ENCODE measurements around the gene STMN1. TPM values are rescaled to one million over a fixed set of nuclear protein-coding genes. Genes with fewer than 3 reads are reported as not detected.

The STMN1 gene
- total and polyA plus RNA-seq, 10 of the 15 experiments (the other 5 are each of a cell fraction or from before 2014, with no cell fraction given): 220 to 1,272 (median 603) TPM

GRCh38 chr1:25952841-25953401, 46.7 kb upstream of the STMN1 start:
- no TSS peak for BruUV-seq (replicated peaks)
- no peak overlapping the region for H3K4me2 ChIP-seq (ENCODE audit: control insufficient read depth, insufficient read depth)
- H3K4me3 ChIP-seq: no peak overlapping the region
- no peaks in the 10 kb centered on the region for H3K36me3 ChIP-seq (ENCODE audit: control insufficient read depth in 2 of 2, insufficient read depth in 2 of 2, low read length in 1 of 2)
- no peaks in the 10 kb centered on the region for H3K9me3 ChIP-seq (replicated peaks; ENCODE audit: control insufficient read depth, insufficient read depth, low read length)
- H4K20me1 ChIP-seq (ENCODE audit: control insufficient read depth, insufficient read depth): no peaks in the 10 kb centered on the region
- no peaks in the 10 kb centered on the region for H3K79me2 ChIP-seq (ENCODE audit: control insufficient read depth, insufficient read depth, low read length)
- CTCF ChIA-PET: interaction anchor here (0.6 kb wide), 1 partner anchor 1867 kb away, joined by 3 read pairs; no protein-coding TSS in a partner anchor
- DNase-seq (ENCODE audit: low read depth, low spot score) (no peak), ATAC-seq (no peak), FAIRE-seq (no peak)
- no peaks in the 10 kb centered on the region for H3K27me3 ChIP-seq (replicated peaks in 1 of 2; ENCODE audit: control insufficient read depth in 2 of 2, insufficient read depth in 2 of 2, low read length in 1 of 2)
- no peak overlapping the region for H2AFZ ChIP-seq (ENCODE audit: control insufficient read depth, low read depth, low read length)
- SMC1A ChIA-PET (ENCODE audit: uncharacterized antibody, unreplicated experiment): no interaction called here
- WGBS (ENCODE audit: insufficient coverage, insufficient replicate concordance, low lambda C conversion rate, missing lambda C conversion rate): 32% methylated on average over 4 of the region's 4 CpGs
- in situ Hi-C loops (cut with MboI) (no loop called here), intact Hi-C loops (cut with micrococcal nuclease; ENCODE audit: unreplicated experiment) (no loop called here)
- no peak overlapping the region for H3K27ac ChIP-seq (ENCODE audit: control insufficient read depth, insufficient read depth)
- no peak overlapping the region for H3K9ac ChIP-seq (ENCODE audit: control insufficient read depth, insufficient read depth, low read length)
- RAD21 ChIA-PET (ENCODE audit: unreplicated experiment): no interaction called here
- TF ChIP-seq HDGF (IDR thresholded peaks at IDR 0.05): no peak
- no peaks in the 10 kb centered on the region for H3K4me1 ChIP-seq (ENCODE audit: control insufficient read depth, insufficient read depth, low read length)
- POLR2A ChIA-PET: no interaction called here

GRCh38 chr1:25948641-25949040, 42.4 kb upstream of the STMN1 start:
- H2AFZ ChIP-seq (ENCODE audit: control insufficient read depth, low read depth, low read length): no peak overlapping the region
- no peaks in the 10 kb centered on the region for H4K20me1 ChIP-seq (ENCODE audit: control insufficient read depth, insufficient read depth)
- no peak overlapping the region for H3K4me2 ChIP-seq (ENCODE audit: control insufficient read depth, insufficient read depth)
- no TSS peak for BruUV-seq (replicated peaks)
- RAD21 ChIA-PET (ENCODE audit: unreplicated experiment): interaction anchor here (0.6 kb wide), 1 partner anchor 54 kb away, joined by 6 read pairs; no protein-coding TSS in a partner anchor
- no peaks in the 10 kb centered on the region for H3K4me1 ChIP-seq (ENCODE audit: control insufficient read depth, insufficient read depth, low read length)
- H3K9me3 ChIP-seq (replicated peaks; ENCODE audit: control insufficient read depth, insufficient read depth, low read length): no peaks in the 10 kb centered on the region
- intact Hi-C loops (cut with micrococcal nuclease; ENCODE audit: unreplicated experiment) (no loop called here), in situ Hi-C loops (cut with MboI) (no loop called here)
- H3K27ac ChIP-seq (ENCODE audit: control insufficient read depth, insufficient read depth): no peak overlapping the region
- H3K4me3 ChIP-seq: no peak overlapping the region
- no peaks in the 10 kb centered on the region for H3K27me3 ChIP-seq (replicated peaks in 1 of 2; ENCODE audit: control insufficient read depth in 2 of 2, insufficient read depth in 2 of 2, low read length in 1 of 2)
- SMC1A ChIA-PET (ENCODE audit: uncharacterized antibody, unreplicated experiment): no interaction called here
- 70% methylated on average over 4 of the region's 4 CpGs for WGBS (ENCODE audit: insufficient coverage, insufficient replicate concordance, low lambda C conversion rate, missing lambda C conversion rate)
- no peaks in the 10 kb centered on the region for H3K36me3 ChIP-seq (ENCODE audit: control insufficient read depth in 2 of 2, insufficient read depth in 2 of 2, low read length in 1 of 2)
- FAIRE-seq (no peak), DNase-seq (ENCODE audit: low read depth, low spot score) (no peak), ATAC-seq (no peak)
- CTCF ChIA-PET: interaction anchor here (0.9 to 1.5 kb wide), 2 partner anchors 9 to 49 kb away, joined by 3 to 5 read pairs; partner anchors contain the start of gene PAFAH2
- no peaks in the 10 kb centered on the region for H3K79me2 ChIP-seq (ENCODE audit: control insufficient read depth, insufficient read depth, low read length)
- POLR2A ChIA-PET: no interaction called here
- no peak overlapping the region for H3K9ac ChIP-seq (ENCODE audit: control insufficient read depth, insufficient read depth, low read length)
- TF ChIP-seq PRDM15 (CRISPR knock-in tag; IDR thresholded peaks at IDR 0.05) (no peak), SREBF1 (IDR thresholded peaks at IDR 0.05; ENCODE audit: low read length) (no peak), FOXK2 (IDR thresholded peaks at IDR 0.05) (no peak), ZBTB11 (CRISPR knock-in tag; IDR thresholded peaks at IDR 0.05) (no peak), ZZZ3 (IDR thresholded peaks at IDR 0.05; ENCODE audit: control insufficient read depth, insufficient read length, low read depth) (no peak), MLLT1 (IDR thresholded peaks at IDR 0.05) (no peak), NRF1 (conservative IDR thresholded peaks at IDR 0.05; ENCODE audit: low read depth, low read length) (no peak), SIN3A (IDR thresholded peaks at IDR 0.05; ENCODE audit: low read depth, low read length) (no peak)
